HCT116 (cell line): ENCODE data around the gene SIPA1L3. TPM values are rescaled to one million over a fixed set of nuclear protein-coding genes. Genes with fewer than 3 reads are reported as not detected.

Experiments used
- ATAC-seq: fragments of 200-7000 bp; cut with Tn5 transposase; 2 replicates; pipeline ENCODE4 v1.9.1; 2020; ENCODE audit warnings: mild to moderate bottlenecking, moderate library complexity
- BruUV-seq: library from RNA; stranded (reverse); fragments of 400-500 nt; replicated peaks from 2 replicates; lab custom pipeline; 2021; lab: Mats Ljungman, UMichigan
- CTCF ChIA-PET: fragments of 300-600 bp; sonication (Branson Sonifier 250); formaldehyde crosslinking; loops from one replicate; lab custom pipeline; 2021; ENCODE audit warnings: antibody characterized with exemption; lab: Charles Lee
- POLR2A ChIA-PET: fragments of 300-600, 350-600 bp; sonication (Branson Sonifier 250); formaldehyde crosslinking; loops from one replicate; lab custom pipeline; 2021; ENCODE audit warnings: antibody characterized with exemption; lab: Charles Lee
- RAD21 ChIA-PET, 2 experiments: fragments of 300-600 bp; sonication (Branson Sonifier 250); formaldehyde crosslinking; loops; one replicate each; lab custom pipeline; 2023; ENCODE audit warnings: low total read pairs in 2 of 2; ENCODE audit not compliant: uncharacterized antibody in 2 of 2, unreplicated experiment in 2 of 2, low non-redundant PET in 1 of 2; lab: Charles Lee
- DNase-seq: peaks from one replicate; pipeline ENCODE4 v3.0.0-alpha.2; 2010; ENCODE audit warnings: low read depth, low spot score
- H2AFZ ChIP-seq: fragments of 200-600 bp; shearing (Covaris generic), sonication (generic); 2 replicates; pipeline ENCODE4 v1.6.1; 2017; ENCODE audit warnings: low read depth, mixed run types, mixed read lengths, antibody characterized with exemption, low read length; ENCODE audit not compliant: poor library complexity, severe bottlenecking
- H3K27ac ChIP-seq: 2 replicates; pipeline ENCODE4 v1.5.1; 2012; ENCODE audit warnings: low read depth, low read length
- H3K27me3 ChIP-seq: fragments of 200-600 bp; sonication (generic); 2 replicates; pipeline ENCODE4 v1.6.1; 2016; ENCODE audit warnings: mixed run types, low read length, mixed read lengths; ENCODE audit not compliant: insufficient read depth
- H3K36me3 ChIP-seq, 2 experiments: fragments of 200-500 bp in 1 of 2; fragments of 200-600 bp in 1 of 2; sonication (Bioruptor generic) in 1 of 2; sonication (generic) in 1 of 2; 2 replicates each; pipeline versions ENCODE4 v1.5.1 to v1.6.1; 2014 to 2016; ENCODE audit warnings: low read length in 2 of 2, inconsistent platforms in 1 of 2, mixed read lengths in 1 of 2, mixed run types in 1 of 2; ENCODE audit not compliant: insufficient read depth in 2 of 2, control insufficient read depth in 1 of 2
- H3K4me1 ChIP-seq, 2 experiments: fragments of 200-600 bp in 1 of 2; sonication (generic) in 1 of 2; 2 replicates each; pipeline versions ENCODE4 v1.5.1 to v1.6.1; 2012 to 2017; ENCODE audit warnings: low read length in 2 of 2, inconsistent platforms in 1 of 2, mild to moderate bottlenecking in 1 of 2, mixed read lengths in 1 of 2, mixed run types in 1 of 2, moderate library complexity in 1 of 2; ENCODE audit not compliant: insufficient read depth in 2 of 2, control insufficient read depth in 1 of 2
- H3K4me2 ChIP-seq: fragments of 200-600 bp; sonication (generic); 2 replicates; pipeline ENCODE4 v1.6.1; 2017; ENCODE audit warnings: mixed run types, low read length, mixed read lengths
- H3K4me3 ChIP-seq, 2 experiments: fragments of 200-600 bp in 1 of 2; sonication (generic) in 1 of 2; replicated peaks in 1 of 2; 2 replicates each; pipeline ENCODE4 v1.5.1; 2011 to 2016; ENCODE audit warnings: low read length in 2 of 2, control low read depth in 1 of 2, low read depth in 1 of 2, mild to moderate bottlenecking in 1 of 2, mixed read lengths in 1 of 2, mixed run types in 1 of 2
- H3K79me2 ChIP-seq: fragments of 200-600 bp; sonication (generic); 2 replicates; pipeline ENCODE4 v1.6.1; 2017; ENCODE audit warnings: mild to moderate bottlenecking, mixed run types, low read length, moderate library complexity, mixed read lengths; ENCODE audit not compliant: insufficient read depth
- H3K9ac ChIP-seq: fragments of 200-600 bp; sonication (generic); 2 replicates; pipeline ENCODE4 v1.6.1; 2016; ENCODE audit warnings: low read length, mixed read lengths
- H3K9me2 ChIP-seq: fragments of 200-600 bp; sonication (generic), shearing (Covaris generic); 2 replicates; pipeline ENCODE4 v1.6.1; 2017; ENCODE audit warnings: mixed run types, mild to moderate bottlenecking, moderate library complexity; ENCODE audit not compliant: insufficient read depth
- H3K9me3 ChIP-seq, 2 experiments: fragments of 200-500 bp in 1 of 2; fragments of 200-600 bp in 1 of 2; sonication (Bioruptor generic) in 1 of 2; sonication (generic) in 1 of 2; 2 replicates each; pipeline ENCODE4 v1.6.1; 2014 to 2017; ENCODE audit warnings: low read length in 2 of 2, mixed read lengths in 2 of 2, inconsistent platforms in 1 of 2, low read depth in 1 of 2, mild to moderate bottlenecking in 1 of 2, mixed run types in 1 of 2, moderate library complexity in 1 of 2; ENCODE audit not compliant: control insufficient read depth in 1 of 2, insufficient read depth in 1 of 2
- H4K20me1 ChIP-seq: fragments of 200-600 bp; sonication (generic), shearing (Covaris generic); 2 replicates; pipeline ENCODE4 v1.6.1; 2017; ENCODE audit warnings: mixed run types, mild to moderate bottlenecking, moderate library complexity; ENCODE audit not compliant: insufficient read depth
- CEBPB ChIP-seq: IDR thresholded peaks from 2 replicates; pipeline ENCODE4 v1.6.1; 2012; ENCODE audit warnings: low read depth
- ELF1 ChIP-seq: IDR thresholded peaks from 2 replicates; pipeline ENCODE4 v1.6.1; 2012; ENCODE audit warnings: low read depth, borderline replicate concordance
- EZH2 ChIP-seq: fragments of 200-600 bp; sonication (generic); IDR thresholded peaks from 2 replicates; pipeline ENCODE4 v1.6.1; 2017; ENCODE audit warnings: antibody characterized with exemption, mixed run types
- EZH2phosphoT487 ChIP-seq: fragments of 200-600 bp; IDR thresholded peaks from 2 replicates; pipeline ENCODE4 v1.6.1; 2018; ENCODE audit warnings: antibody characterized with exemption, borderline replicate concordance
- FOSL1 ChIP-seq: IDR thresholded peaks from 2 replicates; pipeline ENCODE4 v1.6.1; 2012; ENCODE audit warnings: low read depth
- JUND ChIP-seq: IDR thresholded peaks from 2 replicates; pipeline ENCODE4 v1.6.1; 2012
- POLR2A ChIP-seq: IDR thresholded peaks from 2 replicates; pipeline ENCODE4 v1.7.0; 2011; ENCODE audit warnings: borderline replicate concordance; ENCODE audit not compliant: insufficient read depth, insufficient read length; ENCODE audit errors: extremely low read depth
- POLR2AphosphoS5 ChIP-seq: IDR thresholded peaks from 2 replicates; pipeline ENCODE4 v1.6.1; 2011; ENCODE audit warnings: mild to moderate bottlenecking, low read depth, low read length, moderate library complexity
- RAD21 ChIP-seq: IDR thresholded peaks from 2 replicates; pipeline ENCODE4 v1.6.1; 2012; ENCODE audit warnings: low read depth, mild to moderate bottlenecking
- SIN3A ChIP-seq: IDR thresholded peaks from 2 replicates; pipeline ENCODE4 v1.6.1; 2012; ENCODE audit warnings: low read depth
- SP1 ChIP-seq: IDR thresholded peaks from 2 replicates; pipeline ENCODE4 v1.6.1; 2012; ENCODE audit warnings: low read depth
- SRF ChIP-seq: IDR thresholded peaks from 2 replicates; pipeline ENCODE4 v1.6.1; 2012; ENCODE audit warnings: low read depth
- TCF7L2 ChIP-seq: IDR thresholded peaks from 2 replicates; pipeline ENCODE4 v1.7.0; 2011; ENCODE audit warnings: borderline replicate concordance, inconsistent platforms; ENCODE audit not compliant: insufficient read depth, insufficient read length; ENCODE audit errors: extremely low read depth
- YY1 ChIP-seq: IDR thresholded peaks from 2 replicates; pipeline ENCODE4 v1.6.1; 2011; ENCODE audit warnings: low read length, low read depth, moderate library complexity, mild to moderate bottlenecking; ENCODE audit not compliant: insufficient replicate concordance; ENCODE audit errors: extremely low read depth
- ZFX ChIP-seq: fragments of 450-650 bp; IDR thresholded peaks from 2 replicates; pipeline ENCODE4 v1.6.1; 2017
- ZNF274 ChIP-seq: fragments of 200-500 bp; sonication (Bioruptor generic); IDR thresholded peaks from 2 replicates; pipeline ENCODE4 v1.6.1; 2014; ENCODE audit warnings: mild to moderate bottlenecking, low read depth, low read length, inconsistent platforms
- intact Hi-C: fragments of 100-400 bp; cut with micrococcal nuclease; formaldehyde crosslinking; loops from 2 replicates; pipeline ENCODE4 v1.10.0; 2022
- total RNA-seq: library from RNA; stranded (reverse); gene quantifications from one replicate; pipeline ENCODE4 v1.2.1, GENCODE V29; 2021; ENCODE audit not compliant: unreplicated experiment
- TF ChIP-seq, protein P1 (sequence below): IDR thresholded peaks from 2 replicates; pipeline ENCODE4 v1.6.1; 2012
- TF ChIP-seq, protein P2 (sequence below), 3 experiments: fragments of 200-600 bp in 1 of 3; sonication (generic) in 1 of 3; IDR thresholded peaks in 2 of 3; conservative IDR thresholded peaks in 1 of 3; 2 replicates each; pipeline ENCODE4 v1.5.1; 2012 to 2017; ENCODE audit warnings: low read depth in 2 of 3, low read length in 2 of 3, antibody characterized with exemption in 1 of 3, borderline replicate concordance in 1 of 3, control low read depth in 1 of 3, mild to moderate bottlenecking in 1 of 3, mixed read lengths in 1 of 3, mixed run types in 1 of 3, moderate library complexity in 1 of 3; ENCODE audit not compliant: insufficient read depth in 1 of 3
- TF ChIP-seq, protein P3 (sequence below): IDR thresholded peaks from 2 replicates; pipeline ENCODE4 v1.6.1; 2011; ENCODE audit warnings: mild to moderate bottlenecking, low read length, moderate library complexity; ENCODE audit not compliant: insufficient replicate concordance; ENCODE audit errors: extremely low read depth

The SIPA1L3 gene
- total RNA-seq, 1 experiment from 2014 or later: 41.8 TPM

DNA sequence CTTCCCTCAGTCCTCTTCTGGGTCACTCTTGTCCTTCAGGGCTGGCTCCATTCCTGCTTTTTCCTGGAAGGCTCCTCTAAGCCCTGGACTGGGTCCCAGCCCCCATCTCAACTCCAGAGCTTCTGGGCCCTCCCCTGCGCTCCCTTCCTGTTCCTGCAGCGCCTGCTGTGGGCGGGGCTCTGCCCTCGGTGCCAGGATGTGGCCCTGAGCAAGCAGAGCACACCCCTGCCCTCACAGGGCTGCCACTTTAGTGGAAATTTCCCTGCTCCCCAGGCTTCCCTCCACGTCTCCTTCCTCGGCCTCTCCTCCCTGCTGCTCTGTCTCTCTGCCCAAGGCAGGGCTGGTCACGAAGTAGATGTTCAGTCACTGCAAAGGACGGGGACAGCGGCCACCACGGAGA lies 288.2 kb downstream of the SIPA1L3 start:
- Histone ChIP-seq H3K4me3 (no peak overlapping the region), H3K27me3 (no peaks in the 10 kb centered on the region), H3K79me2 (no peaks in the 10 kb centered on the region), H4K20me1 (no peaks in the 10 kb centered on the region), H3K9ac (no peak overlapping the region), H3K9me2 (no peaks in the 10 kb centered on the region), H3K9me3 (no peaks in the 10 kb centered on the region), H3K4me2 (no peak overlapping the region), H3K27ac (no peak overlapping the region), H3K4me1 (no peaks in the 10 kb centered on the region; a peak in 1 of 4 replicates), H3K36me3 (peaks cover 0 to 2% of the 10 kb centered on the region in 2 experiments; a peak in 1 of 4 replicates), H2AFZ (no peak overlapping the region)
- POLR2A ChIA-PET: no interaction called here
- TF ChIP-seq POLR2AphosphoS5 (no peak), SIN3A (no peak), FOSL1 (no peak), JUND (no peak), POLR2A (no peak), RAD21 (no peak), EZH2 (no peak), SRF (no peak), ELF1 (no peak), ZNF274 (no peak)
- TF ChIP-seq, protein P1, sequence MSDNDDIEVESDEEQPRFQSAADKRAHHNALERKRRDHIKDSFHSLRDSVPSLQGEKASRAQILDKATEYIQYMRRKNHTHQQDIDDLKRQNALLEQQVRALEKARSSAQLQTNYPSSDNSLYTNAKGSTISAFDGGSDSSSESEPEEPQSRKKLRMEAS: no peak
- CTCF ChIA-PET: no interaction called here
- no TSS peak for BruUV-seq
- no peak for DNase-seq
- ATAC-seq: no peak
- RAD21 ChIA-PET: no interaction called here
- intact Hi-C loops: no loop called here

DNA sequence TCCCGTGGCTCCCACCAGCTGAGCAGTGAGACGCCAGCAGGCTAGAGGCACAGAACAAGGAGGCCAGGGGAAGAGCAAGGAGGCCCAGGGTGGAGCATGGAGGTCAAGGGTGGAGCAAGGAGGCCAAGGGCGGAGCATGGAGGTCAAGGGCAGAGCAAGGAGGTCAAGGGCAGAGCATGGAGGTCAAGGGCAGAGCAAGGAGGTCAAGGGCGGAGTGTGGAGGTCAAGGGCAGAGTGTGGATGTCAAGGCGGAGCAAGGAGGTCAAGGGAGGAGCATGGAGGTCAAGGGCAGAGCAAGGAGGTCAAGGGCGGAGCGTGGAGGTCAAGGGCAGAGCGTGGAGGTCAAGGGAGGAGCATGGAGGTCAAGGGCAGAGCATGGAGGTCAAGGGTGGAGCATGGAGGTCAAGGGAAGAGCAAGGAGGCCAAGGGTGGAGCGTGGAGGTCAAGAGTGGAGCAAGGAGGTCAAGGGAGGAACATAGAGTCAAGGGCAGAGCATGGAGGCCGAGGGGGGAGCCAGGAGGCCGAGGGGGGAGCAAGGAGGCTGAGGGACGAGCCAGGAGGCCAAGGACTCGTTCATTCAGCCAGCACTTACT lies 289.3 kb downstream of the SIPA1L3 start:
- ChIA-PET RAD21 (no interaction called here), CTCF (no interaction called here), POLR2A (no interaction called here)
- H4K20me1 ChIP-seq: no peaks in the 10 kb centered on the region
- H3K9me3 ChIP-seq: no peaks in the 10 kb centered on the region
- H2AFZ ChIP-seq: no peak overlapping the region
- ATAC-seq (no peak), DNase-seq (no peak)
- H3K4me1 ChIP-seq: no peaks in the 10 kb centered on the region; a peak in 1 of 4 replicates
- no peak overlapping the region for H3K9ac ChIP-seq
- H3K79me2 ChIP-seq: no peaks in the 10 kb centered on the region
- BruUV-seq: no TSS peak
- no peaks in the 10 kb centered on the region for H3K27me3 ChIP-seq
- intact Hi-C loops: no loop called here
- H3K4me2 ChIP-seq: no peak overlapping the region
- peaks cover 0 to 2% of the 10 kb centered on the region in 2 experiments; a peak in 1 of 4 replicates for H3K36me3 ChIP-seq
- peak overlapping the region; percentile 26; the same call in 1 of the 2 replicates for H3K27ac ChIP-seq
- no peaks in the 10 kb centered on the region for H3K9me2 ChIP-seq
- no peak overlapping the region for H3K4me3 ChIP-seq
- no peak for TF ChIP-seq YY1
- TF ChIP-seq, protein P2, sequence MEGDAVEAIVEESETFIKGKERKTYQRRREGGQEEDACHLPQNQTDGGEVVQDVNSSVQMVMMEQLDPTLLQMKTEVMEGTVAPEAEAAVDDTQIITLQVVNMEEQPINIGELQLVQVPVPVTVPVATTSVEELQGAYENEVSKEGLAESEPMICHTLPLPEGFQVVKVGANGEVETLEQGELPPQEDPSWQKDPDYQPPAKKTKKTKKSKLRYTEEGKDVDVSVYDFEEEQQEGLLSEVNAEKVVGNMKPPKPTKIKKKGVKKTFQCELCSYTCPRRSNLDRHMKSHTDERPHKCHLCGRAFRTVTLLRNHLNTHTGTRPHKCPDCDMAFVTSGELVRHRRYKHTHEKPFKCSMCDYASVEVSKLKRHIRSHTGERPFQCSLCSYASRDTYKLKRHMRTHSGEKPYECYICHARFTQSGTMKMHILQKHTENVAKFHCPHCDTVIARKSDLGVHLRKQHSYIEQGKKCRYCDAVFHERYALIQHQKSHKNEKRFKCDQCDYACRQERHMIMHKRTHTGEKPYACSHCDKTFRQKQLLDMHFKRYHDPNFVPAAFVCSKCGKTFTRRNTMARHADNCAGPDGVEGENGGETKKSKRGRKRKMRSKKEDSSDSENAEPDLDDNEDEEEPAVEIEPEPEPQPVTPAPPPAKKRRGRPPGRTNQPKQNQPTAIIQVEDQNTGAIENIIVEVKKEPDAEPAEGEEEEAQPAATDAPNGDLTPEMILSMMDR (IDR thresholded peaks at IDR 0.05 in 2 of 3, conservative IDR thresholded peaks at IDR 0.05 in 1 of 3; ENCODE audit: borderline replicate concordance in 1 of 3, insufficient read depth in 1 of 3, low read depth in 2 of 3, low read length in 2 of 3): no peak
- TF ChIP-seq SRF: no peak
- TF ChIP-seq TCF7L2: no peak
- TF ChIP-seq, protein P3, sequence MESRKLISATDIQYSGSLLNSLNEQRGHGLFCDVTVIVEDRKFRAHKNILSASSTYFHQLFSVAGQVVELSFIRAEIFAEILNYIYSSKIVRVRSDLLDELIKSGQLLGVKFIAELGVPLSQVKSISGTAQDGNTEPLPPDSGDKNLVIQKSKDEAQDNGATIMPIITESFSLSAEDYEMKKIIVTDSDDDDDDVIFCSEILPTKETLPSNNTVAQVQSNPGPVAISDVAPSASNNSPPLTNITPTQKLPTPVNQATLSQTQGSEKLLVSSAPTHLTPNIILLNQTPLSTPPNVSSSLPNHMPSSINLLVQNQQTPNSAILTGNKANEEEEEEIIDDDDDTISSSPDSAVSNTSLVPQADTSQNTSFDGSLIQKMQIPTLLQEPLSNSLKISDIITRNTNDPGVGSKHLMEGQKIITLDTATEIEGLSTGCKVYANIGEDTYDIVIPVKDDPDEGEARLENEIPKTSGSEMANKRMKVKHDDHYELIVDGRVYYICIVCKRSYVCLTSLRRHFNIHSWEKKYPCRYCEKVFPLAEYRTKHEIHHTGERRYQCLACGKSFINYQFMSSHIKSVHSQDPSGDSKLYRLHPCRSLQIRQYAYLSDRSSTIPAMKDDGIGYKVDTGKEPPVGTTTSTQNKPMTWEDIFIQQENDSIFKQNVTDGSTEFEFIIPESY: no peak
- no peak for TF ChIP-seq ZFX
- TF ChIP-seq EZH2phosphoT487: no peak
- TF ChIP-seq SP1: no peak
- TF ChIP-seq RAD21: no peak
- TF ChIP-seq FOSL1: no peak
- no peak for TF ChIP-seq CEBPB
